Measurements from ENCODE around the gene ZNF318.

GRCh38 chr6:43286456-43286979, 82.9 kb downstream of the ZNF318 start:
- no peak for TF ChIP-seq CTCF (IDR thresholded peaks at IDR 0.05)
- TF ChIP-seq EP300 (IDR thresholded peaks at IDR 0.05): no peak

All from ovary (tissue), 3 donors.